Stimulated activated CD8-positive, alpha-beta memory T cell treated with anti-CD3 and anti-CD28 coated beads, Interleukin-15, amount 100 ng/mL, for 4 hours (primary cell): ENCODE data around the gene SNRPA.
"Not testable (repeated sequence)": the region's sequence is repeated elsewhere in the genome, so short reads cannot be mapped to it uniquely, and the experiment has no call there.

Experiments
- DNase-seq, 2 donors: peaks; one replicate each; pipeline ENCODE4 v3.0.0-alpha.2; 2020; ENCODE audit warnings: low read depth in 2 of 2

SNRPA gene

GRCh38 chr19:40801426-40802299 lies 50.7 kb downstream of the SNRPA start:
- DNase-seq = no peak

GRCh38 chr19:40802300-40803169 lies 51.5 kb downstream of the SNRPA start:
- DNase-seq = no peak

GRCh38 chr19:40803170-40803856 lies 52.3 kb downstream of the SNRPA start:
- DNase-seq = no peak

GRCh38 chr19:40803857-40804782 lies 53.1 kb downstream of the SNRPA start:
- no peak for DNase-seq

- DNase-seq = no peak
These were observed 53.8 kb downstream of the SNRPA start for GRCh38 chr19:40804783-40805242.

DNA sequence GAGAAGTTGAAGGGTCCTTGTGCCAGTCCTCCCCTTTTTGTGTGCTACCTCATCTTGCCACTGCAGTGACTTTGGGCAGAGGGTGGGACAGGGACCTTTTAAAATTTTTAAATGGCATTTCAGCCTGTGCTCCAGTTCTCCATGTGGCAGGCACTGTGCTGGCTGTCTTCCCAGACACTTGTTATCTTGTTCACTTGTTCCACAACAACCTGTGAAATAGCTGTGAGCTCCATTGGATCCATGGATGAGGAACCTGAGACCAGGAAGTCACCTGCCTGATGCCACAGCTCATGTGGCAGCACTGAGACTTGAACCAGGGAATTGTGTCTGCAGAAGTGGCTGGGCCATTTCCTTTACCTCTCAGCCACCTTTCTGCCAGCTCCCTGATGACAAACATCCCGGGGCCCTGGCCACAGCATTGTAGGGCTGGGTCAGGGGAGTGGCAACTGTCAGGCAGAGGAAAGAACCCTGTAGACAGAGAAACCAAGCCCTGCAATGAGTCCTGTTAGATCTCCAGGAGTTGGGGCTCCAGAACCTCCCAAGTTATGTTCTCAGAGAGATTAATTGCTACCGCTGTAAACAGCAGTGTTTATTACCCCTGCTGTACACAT lies 54.4 kb downstream of the SNRPA start:
- no peak for DNase-seq

- DNase-seq = peak; percentile 46 to 60
These were observed 55.6 kb downstream of the SNRPA start for GRCh38 chr19:40806423-40807146.

DNA sequence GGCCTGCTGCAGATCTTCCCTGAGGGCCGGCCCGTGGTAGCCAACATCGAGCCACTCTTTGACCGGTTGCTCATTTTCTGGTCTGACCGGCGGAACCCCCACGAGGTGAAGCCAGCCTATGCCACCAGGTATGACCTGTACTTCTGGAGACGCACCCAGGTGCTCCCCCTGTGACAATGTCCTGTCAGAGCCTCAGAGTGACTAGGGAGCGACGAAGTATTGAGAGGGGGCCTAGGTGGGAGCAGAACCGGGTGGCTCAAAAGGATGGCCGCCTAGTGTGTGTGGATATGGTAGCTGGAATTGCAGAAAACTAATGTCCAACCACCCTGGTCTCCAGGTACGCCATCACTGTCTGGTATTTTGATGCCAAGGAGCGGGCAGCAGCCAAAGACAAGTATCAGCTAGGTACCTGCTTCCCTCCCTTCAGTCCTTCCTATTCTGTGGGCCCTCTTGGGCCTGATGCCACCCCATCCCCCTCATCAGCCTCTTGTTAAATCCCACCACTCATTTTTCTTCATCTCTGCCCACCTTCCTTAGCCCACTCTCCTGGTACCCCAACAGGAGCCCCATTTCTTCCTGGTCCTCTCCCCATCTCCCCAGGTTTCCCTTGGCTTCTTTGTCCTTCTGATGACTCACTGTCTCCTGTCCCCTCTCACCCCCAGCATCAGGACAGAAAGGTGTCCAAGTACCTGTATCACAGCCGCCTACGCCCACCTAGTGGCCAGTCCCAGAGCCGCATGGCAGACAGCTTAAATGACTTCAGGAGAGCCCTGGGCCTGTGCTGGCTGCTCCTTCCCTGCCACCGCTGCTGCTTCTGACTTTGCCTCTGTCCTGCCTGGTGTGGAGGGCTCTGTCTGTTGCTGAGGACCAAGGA lies 56.4 kb downstream of the SNRPA start:
- no peak for DNase-seq

DNA sequence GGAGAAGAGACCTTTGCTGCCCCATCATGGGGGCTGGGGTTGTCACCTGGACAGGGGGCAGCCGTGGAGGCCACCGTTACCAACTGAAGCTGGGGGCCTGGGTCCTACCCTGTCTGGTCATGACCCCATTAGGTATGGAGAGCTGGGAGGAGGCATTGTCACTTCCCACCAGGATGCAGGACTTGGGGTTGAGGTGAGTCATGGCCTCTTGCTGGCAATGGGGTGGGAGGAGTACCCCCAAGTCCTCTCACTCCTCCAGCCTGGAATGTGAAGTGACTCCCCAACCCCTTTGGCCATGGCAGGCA lies 57.0 kb downstream of the SNRPA start:
- DNase-seq = no peak

- no peak for DNase-seq
These were observed 57.5 kb downstream of the SNRPA start for GRCh38 chr19:40808497-40808896.

DNA sequence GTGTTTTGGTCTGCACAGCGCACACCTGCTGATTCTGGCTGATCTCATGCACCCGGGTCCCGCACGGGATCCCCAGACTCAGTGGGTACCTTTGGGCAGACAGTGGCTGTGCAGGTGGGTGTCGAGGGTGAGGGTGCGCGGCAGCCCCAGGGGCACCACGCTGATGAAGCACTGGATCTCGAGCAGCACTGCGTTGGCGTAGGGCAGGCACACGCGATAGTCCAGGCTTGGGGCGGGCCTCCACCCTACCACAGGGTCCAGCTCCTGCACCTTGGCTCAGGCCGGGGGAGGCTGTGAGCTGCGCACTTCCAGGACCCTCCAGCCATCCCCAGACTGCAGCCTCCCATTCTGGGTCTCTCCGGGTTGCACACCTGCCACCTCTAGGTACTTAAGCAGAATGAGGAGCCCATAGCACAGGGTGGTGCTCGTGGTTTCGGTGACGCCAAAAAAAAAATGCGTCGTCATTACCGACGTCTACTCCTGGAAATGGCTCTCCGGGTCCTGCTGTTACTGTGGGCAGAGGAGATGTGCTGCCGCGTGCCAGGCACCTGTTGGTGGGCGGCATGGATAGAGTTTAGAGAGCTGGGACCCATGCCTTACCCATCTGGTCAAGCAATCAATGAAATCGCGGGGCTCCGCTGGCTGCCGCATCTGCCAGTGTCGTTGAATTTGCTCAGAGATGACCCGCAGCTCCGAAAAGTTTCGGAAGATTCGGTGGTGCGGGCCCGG lies 58.5 kb downstream of the SNRPA start:
- no peak for DNase-seq

DNA sequence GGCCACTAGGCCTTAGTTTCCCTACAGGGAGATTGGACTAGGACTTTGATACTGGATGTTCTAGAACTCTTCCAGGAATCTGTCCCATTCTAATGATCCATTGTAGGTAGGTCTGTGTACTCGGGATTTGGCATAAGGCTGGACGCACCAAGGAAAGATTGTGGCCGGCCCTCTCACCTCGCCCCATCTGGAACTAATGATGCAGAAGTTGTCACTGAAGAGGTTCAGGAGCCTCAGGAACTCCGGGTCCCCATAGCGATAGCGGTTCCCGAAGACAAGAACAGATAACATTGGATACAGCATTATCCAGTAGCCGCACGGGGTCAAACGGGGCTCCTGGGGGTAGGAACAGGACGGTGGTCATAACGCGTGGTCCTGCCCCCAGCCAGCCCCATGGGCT lies 59.2 kb downstream of the SNRPA start:
- DNase-seq = no peak

DNA sequence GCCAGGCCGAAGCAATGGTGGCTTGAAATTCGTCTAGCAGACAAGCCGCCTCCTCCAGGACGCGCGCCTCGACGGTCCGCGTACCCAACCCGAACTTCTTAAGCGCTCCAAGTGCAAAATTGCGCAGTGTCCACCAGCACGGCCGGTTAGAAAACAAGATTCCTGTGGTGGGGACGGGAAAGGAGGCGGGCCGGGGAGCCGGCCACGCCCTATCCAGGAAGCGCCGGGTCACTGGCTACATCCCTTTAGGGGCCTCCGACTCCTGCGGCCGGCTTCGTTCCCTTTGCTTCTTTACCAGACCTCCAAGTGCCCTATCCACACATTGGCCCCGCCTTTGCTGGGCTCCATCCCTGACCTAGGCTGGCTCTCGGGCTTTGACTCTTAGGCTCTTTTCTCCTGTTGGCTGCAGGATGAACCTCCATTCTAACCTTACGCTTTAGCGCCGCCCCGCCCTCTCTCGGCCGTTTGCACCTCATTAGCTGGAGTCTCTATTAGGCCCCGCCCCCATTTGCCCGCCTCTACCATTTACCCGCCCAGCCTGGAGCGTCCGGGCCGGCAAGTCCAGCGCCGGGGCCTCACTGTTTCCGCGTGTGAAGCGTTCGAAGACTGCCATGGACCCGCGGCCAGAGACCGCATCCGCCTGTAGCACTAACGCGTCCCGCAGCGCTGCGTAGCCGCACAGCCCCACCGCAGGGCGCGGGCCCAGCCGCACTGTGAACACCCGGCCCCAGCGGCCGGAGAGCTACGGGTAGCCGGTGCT lies 59.8 kb downstream of the SNRPA start:
- DNase-seq = peak in 1 of 2 donors; percentile 39

- DNase-seq = no peak
These were observed 60.7 kb downstream of the SNRPA start for GRCh38 chr19:40811478-40812341.

GRCh38 chr19:40812571-40812970 lies 61.6 kb downstream of the SNRPA start:
- DNase-seq = not testable (repeated sequence)

- DNase-seq = no peak
These were observed 62.2 kb downstream of the SNRPA start for GRCh38 chr19:40813182-40813581.
